ENCODE measurements around the gene CD99.
A peak's percentile ranks its signal among the peaks of the same experiment; 100 is the strongest.

The CD99 gene

DNA sequence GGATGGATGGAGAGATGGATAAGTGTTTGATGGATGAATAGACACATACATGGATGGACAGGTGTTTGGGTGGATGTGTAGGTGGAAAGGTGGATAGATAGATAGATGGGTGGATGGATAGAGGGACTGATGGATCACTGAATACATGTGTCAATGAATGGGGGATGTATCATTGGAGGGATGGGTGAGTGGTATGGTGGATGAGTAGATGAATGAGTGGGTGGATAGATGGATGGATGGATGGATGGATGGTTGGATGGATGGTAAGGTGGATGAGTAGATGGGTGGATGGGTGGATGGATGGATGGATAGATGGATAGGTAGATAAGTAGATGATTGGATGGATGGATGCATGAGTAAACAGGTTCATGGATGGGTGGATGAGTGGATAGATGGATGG is 41.1 kb upstream of the CD99 start:
- no peak for DNase-seq (ENCODE audit: low read depth, low spot score)
- in situ Hi-C loops (cut with HindIII; ENCODE audit: low sequenced_read_pairs): no loop called here
- TF ChIP-seq, protein P1, sequence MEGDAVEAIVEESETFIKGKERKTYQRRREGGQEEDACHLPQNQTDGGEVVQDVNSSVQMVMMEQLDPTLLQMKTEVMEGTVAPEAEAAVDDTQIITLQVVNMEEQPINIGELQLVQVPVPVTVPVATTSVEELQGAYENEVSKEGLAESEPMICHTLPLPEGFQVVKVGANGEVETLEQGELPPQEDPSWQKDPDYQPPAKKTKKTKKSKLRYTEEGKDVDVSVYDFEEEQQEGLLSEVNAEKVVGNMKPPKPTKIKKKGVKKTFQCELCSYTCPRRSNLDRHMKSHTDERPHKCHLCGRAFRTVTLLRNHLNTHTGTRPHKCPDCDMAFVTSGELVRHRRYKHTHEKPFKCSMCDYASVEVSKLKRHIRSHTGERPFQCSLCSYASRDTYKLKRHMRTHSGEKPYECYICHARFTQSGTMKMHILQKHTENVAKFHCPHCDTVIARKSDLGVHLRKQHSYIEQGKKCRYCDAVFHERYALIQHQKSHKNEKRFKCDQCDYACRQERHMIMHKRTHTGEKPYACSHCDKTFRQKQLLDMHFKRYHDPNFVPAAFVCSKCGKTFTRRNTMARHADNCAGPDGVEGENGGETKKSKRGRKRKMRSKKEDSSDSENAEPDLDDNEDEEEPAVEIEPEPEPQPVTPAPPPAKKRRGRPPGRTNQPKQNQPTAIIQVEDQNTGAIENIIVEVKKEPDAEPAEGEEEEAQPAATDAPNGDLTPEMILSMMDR (IDR thresholded peaks at IDR 0.05; ENCODE audit: low read depth, low read length): no peak
- no peak overlapping the region for H3K4me3 ChIP-seq (ENCODE audit: low read depth, low read length)

DNA sequence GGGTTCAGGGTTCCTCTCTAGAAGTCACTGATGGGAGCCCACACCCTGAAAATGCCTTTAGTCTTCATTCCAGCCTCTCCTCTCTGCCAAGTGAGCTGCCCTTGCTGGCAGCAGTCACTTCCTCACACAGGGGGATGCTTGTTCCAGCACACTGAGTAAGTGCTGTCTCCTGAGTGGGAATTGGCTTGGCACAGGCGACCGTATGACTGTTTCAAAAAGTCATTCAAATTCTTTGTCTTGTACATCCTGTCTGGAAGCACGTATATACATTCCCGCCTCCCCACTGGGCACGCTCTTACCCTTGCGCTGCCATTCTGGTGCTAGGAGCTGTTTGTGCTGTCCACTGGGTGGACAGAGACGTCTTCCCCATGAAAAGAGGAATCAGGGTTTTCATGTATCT is 40.2 kb upstream of the CD99 start:
- no peak for DNase-seq (ENCODE audit: low read depth, low spot score)
- in situ Hi-C loops (cut with HindIII; ENCODE audit: low sequenced_read_pairs): no loop called here
- TF ChIP-seq, protein P1 (IDR thresholded peaks at IDR 0.05; ENCODE audit: low read depth, low read length): no peak
- no peak overlapping the region for H3K4me3 ChIP-seq (ENCODE audit: low read depth, low read length)

- in situ Hi-C loops (cut with HindIII; ENCODE audit: low sequenced_read_pairs): no loop called here
- H3K4me3 ChIP-seq (ENCODE audit: low read depth, low read length): no peak overlapping the region
- TF ChIP-seq, protein P1 (IDR thresholded peaks at IDR 0.05; ENCODE audit: low read depth, low read length): peak; percentile 41
- DNase-seq (ENCODE audit: low read depth, low spot score): no peak
Observed at GRCh38 chrX:2652106-2652505, 39.0 kb upstream of the CD99 start.

DNA sequence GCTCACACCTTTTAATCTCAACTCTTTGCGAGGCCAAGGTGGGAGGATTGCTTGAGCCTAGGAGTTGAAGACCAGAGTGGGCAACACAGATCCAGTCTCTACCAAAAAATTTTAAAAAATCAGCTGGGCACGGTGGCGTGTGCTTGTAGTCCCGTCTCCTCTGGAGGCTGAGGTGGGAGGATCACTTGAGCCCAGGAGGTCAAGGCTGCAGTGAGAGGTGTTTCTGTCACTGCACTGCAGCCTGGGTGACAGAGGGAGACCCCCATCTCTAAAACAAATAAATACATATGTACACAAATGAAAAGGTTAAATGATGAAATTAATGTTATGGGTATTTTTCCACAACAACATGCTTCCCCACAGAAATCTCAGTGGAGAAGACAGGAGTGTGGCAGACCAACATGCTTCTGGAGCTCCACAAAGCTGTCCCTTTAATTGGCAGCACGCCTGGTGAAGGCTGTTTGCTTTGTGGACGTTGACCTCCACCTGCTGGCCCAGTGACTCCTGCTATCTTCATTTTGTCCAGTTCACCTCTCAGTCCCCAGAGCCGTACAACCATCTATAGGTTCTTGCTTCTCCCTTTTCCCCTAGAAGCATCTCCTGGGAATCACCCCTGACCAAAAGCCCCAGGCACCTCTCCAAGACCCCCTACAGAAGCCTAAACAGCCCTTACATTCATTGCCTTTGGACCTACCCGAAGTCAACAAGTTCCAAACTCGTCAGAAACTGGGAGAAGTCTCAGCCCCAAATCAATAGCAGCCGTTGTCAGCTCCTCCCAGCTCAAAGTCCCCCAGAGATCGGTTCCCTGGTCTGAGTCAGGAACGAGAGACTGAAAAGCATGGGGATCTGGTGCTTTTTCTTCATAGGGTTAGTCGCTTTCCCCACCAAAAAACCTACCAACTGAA is 36.4 kb upstream of the CD99 start:
- no peak for DNase-seq (ENCODE audit: low read depth, low spot score)
- in situ Hi-C loops (cut with HindIII; ENCODE audit: low sequenced_read_pairs): no loop called here
- no peak overlapping the region for H3K4me3 ChIP-seq (ENCODE audit: low read depth, low read length)
- TF ChIP-seq, protein P1 (IDR thresholded peaks at IDR 0.05; ENCODE audit: low read depth, low read length): no peak

GRCh38 chrX:2656257-2656836 is 34.7 kb upstream of the CD99 start:
- TF ChIP-seq, protein P1 (IDR thresholded peaks at IDR 0.05; ENCODE audit: low read depth, low read length): no peak
- no peak overlapping the region for H3K4me3 ChIP-seq (ENCODE audit: low read depth, low read length)
- in situ Hi-C loops (cut with HindIII; ENCODE audit: low sequenced_read_pairs): no loop called here
- no peak for DNase-seq (ENCODE audit: low read depth, low spot score)

DNA sequence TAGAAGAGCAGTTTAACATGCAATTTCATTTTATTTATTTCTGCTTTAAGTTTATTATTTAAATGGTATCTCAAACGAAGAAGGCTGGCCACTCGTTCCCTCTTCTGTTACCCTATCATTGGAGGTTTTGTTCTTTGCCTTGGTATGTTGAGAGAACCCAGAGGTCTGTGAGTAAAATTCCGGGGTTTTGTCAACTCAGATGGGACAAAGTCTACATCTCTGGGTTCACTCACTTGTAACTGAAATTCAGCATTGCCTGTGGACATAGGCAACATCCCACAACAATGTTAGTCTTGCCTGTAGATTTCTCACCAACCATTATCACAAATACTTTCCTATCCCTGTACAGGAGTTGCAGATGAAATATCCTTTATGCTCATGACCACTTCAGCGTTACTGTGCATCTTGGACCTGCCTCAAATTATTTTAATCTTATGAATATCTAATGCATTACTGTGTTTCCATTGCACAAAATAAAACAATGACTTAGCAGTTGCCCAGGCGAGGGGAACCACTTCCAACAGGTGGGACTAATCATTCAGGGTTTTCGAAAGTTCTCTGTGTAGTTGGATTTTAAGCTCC is 33.5 kb upstream of the CD99 start:
- in situ Hi-C loops (cut with HindIII; ENCODE audit: low sequenced_read_pairs): no loop called here
- no peak overlapping the region for H3K4me3 ChIP-seq (ENCODE audit: low read depth, low read length)
- TF ChIP-seq, protein P1 (IDR thresholded peaks at IDR 0.05; ENCODE audit: low read depth, low read length): no peak
- DNase-seq (ENCODE audit: low read depth, low spot score): no peak

All from astrocyte of the spinal cord (primary cell).